Head of caudate nucleus (tissue), 42 donors: ENCODE data around the gene MRTFA.

ENCODE experiments used
- DNase-seq, 42 donors: peaks; one replicate each; pipeline versions ENCODE4 v3.0.0 to v3.0.0-alpha.2; 2020 to 2021; ENCODE audit warnings: mixed read lengths in 7 of 42
- intact Hi-C: fragments of 100-400 bp; cut with DNase I; formaldehyde crosslinking; loops from one replicate; pipeline ENCODE4 v1.15.0; 2022

The MRTFA gene

DNA sequence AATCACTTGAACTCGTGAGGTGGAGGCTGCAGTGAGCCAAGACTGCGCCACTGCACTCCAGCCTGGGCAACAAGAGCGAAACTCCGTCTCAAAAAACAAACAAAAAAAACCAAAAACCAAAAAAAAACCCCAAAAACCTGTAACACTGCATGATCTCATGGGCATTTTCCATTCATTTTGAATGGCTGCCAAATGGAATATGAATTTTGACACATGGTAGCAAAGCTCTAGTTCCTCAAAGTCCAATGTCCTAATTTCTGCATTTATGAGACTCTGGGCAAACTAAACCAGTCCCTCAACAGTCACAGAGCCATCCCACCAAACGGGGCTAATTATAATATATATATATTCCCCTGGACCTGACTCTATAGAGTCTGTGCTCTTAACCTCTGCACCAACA is 204.4 kb downstream of the MRTFA start:
- peak in 1 of 42 donors; percentile 21 for DNase-seq
- intact Hi-C loops: loop anchor here (10.0 kb wide), 1 partner anchor 53 kb away; no protein-coding TSS in a partner anchor

DNA sequence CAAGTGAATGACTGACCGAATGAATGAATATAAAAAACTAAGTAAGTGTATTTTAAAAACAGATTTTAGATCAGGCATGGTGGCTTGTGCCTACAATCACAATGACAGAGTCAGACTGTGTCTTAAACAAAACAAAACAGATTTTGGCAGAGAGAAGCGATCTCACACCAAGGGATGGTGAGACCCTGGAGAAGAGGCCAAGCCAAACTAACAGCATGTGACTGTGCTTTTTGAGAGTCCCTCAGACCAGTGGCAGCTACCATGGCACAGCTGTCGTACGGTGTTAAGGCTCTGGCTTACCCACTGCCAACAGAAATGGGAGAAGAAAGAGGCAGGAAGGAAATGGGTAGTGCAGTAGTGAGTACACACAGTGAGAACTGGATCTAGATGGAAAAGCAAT is 205.5 kb downstream of the MRTFA start:
- intact Hi-C loops: loop anchor here (10.0 kb wide), 1 partner anchor 54 kb away; no protein-coding TSS in a partner anchor
- DNase-seq: peak in 1 of 42 donors; percentile 2

DNA sequence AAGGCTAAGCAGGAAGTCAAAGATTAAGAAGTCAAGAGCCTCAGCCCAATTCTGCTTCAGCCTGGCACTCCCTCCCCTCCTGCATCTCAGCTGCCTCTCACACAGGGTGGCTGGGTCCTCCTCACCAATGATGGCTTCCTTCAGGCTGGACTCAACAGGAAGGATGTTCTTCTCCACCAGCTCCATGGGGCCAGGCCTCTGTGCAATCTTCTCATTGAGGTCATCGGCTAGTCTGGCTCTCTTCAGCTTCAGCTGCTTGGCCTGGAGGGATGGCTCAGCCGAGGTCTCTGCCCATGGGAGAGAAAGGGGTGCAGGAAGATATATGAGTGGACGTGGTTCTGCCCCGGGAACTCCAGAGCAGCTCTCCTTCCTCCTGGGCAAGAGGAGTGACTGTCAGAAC is 207.0 kb downstream of the MRTFA start:
- intact Hi-C loops: no loop called here
- peak in 2 of 42 donors; percentile 2 to 21 for DNase-seq

DNA sequence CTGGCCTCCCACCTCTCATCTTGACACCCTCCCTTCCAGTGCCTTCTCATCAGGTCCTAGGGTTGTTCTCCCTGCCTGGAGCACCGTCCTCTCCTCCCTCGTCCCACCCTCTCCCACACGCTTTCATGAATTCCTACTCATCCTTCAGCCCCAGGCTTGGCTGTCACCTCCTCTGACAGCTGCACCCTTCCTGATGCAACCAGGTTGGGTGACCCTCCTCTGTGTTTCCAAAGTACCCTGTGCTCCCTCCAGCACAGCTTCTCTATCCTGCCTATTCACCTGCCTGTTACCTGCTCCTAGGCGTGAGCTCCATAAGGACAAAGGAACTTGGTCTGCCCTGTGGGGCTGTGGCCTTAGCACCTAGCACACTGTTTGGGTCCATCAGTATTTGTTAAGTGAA is 207.7 kb downstream of the MRTFA start:
- DNase-seq: peak in 3 of 42 donors; percentile 3 to 15 (median 3)
- intact Hi-C loops: no loop called here

DNA sequence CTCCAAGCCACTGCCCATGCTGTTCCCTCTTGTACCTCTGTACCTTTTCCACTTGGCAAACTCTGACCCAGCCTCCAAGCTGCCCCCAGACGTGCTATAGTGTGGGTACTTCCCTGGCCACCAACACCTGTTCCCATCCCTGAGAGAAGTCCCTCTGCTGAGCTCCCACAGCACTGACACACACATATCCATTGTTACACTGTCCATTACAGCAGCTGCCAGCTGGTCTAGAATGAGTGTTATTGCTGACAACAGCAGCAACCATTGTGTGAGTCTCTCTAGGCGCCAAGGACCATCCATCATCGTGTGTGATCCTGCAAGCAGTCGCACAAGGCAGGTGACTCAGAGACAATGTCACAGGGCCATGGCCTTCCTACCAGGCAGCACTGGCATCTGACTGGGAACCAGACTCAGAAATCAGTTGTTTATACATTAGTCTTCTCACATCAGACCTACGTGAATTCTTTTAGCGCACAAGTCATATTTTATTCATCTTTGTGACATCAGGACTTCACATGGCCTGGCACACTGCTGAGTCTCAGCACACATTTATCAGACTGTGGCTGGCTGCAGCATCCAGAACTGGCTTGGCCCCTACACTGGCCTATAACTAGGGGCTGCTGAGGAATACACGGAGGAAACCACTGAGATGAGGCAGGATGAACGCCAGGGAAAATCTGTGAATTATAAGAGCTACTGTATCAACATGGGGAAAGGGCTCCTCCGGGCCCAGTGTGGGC is 209.8 kb downstream of the MRTFA start:
- intact Hi-C loops: no loop called here
- peak in 41 of 42 donors; percentile 39 to 91 (median 77) for DNase-seq

DNA sequence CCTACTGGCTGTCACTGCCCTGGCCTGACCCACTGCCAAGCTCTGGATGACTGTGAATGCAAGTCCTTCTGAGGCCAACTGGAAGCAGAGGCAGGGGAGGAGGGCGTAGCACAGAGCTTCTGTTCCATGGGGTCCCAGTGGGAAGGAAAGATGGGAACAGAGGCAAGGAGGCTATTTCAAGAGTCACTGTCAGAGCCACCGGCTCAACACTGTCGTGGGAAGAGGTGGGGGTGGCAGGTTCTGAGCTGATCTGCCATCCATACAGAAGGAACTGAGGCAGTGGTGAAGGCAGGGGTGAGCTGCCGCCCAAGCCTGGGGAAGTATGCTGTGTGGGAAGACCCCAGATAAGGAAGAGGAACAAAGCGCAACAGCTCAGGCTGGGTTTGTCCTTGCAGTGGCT is 211.4 kb downstream of the MRTFA start:
- peak in 3 of 42 donors; percentile 12 to 31 (median 16) for DNase-seq
- intact Hi-C loops: no loop called here

DNA sequence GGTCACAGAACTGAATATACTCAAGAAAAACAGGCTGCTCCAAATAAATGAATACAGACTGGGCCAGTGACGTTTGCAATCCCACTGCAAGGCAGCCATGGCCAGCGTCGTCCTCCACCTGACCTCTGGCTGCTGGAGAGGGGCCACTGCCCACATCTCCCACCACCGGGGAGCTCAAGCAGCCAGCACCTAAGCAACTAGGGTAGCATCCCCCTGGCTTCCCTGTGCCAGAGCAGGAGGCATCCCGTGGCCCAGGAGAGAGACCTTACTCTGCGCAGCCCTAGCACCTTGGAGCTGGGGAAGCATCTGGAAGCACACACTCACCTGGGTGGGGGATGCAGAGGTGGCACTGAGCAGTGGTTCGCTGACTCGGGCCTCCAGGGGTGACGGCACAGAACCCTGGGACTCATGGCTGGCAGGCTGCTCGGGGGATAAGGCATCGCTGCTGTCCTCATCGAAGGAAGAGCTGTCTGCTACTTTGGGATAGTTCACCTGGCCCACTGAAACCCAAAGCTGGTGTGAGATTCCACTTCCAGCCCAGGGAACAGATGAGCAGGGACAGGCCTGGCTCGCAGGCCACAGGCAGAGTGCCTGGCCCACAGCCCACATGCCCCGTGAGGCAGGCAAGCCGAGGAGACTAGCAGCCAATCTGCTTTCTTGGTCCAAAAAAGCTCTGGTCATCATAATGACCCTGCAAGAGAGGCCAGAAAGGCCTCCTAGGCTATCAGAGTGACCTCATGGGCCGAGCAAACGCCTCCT is 212.5 kb downstream of the MRTFA start:
- peak in 2 of 42 donors; percentile 6 to 7 for DNase-seq
- intact Hi-C loops: no loop called here

DNA sequence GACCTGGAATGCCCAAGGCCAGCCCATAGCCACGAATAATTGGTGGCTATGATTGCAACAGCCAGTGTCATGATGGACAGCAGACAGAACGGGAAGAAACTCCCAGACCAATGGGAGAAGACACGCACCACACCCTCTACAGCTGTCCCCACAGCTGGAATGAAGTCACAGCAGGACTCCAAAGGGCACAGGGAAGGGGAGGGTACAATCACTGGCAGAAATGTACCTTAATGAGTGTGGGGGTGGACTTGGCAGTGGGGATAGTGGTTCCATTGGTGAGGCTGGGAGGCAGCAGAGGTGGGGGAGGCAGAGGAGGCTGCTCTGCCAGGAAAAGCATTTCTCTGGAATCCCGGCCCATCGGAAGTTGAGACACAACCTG is 213.2 kb downstream of the MRTFA start:
- peak in 2 of 42 donors; percentile 5 to 8 for DNase-seq
- intact Hi-C loops: no loop called here

DNA sequence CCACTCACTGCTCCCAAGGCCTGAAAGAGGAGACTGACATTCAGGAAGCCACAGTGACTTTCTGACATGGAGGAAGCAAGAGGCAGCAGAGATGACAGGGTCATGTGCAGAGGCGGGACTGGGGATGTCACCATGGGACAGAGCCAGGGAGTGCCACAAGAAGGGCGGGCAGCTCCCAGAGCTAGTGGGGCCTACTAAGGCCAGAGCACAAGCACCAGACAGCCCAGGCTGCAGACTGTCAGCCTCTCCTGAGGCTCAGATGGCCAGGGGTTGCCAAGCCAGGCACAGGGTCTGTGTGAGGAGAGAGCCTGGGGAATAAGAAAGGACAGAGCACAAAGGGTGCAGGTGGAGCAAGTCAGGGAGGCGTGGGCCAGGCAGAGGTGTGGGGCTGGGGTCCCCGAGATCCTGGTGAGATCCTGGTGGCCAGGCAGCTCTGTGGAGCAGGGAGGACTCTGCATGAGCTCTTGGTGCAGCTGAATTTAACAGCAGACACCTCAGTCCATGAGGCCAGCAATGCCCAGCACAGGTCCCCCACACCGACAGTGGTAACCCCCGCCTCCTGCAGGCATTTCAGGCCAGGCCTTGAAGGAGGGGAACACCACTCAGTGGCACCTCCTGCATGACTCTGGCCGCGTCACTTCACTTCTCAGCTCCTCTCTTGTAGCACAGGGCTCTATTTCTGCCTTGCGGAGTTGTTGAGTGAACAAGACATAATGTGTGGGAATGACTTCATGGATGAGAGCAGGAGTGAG is 213.8 kb downstream of the MRTFA start:
- peak in 16 of 42 donors; percentile 12 to 72 (median 50) for DNase-seq

DNA sequence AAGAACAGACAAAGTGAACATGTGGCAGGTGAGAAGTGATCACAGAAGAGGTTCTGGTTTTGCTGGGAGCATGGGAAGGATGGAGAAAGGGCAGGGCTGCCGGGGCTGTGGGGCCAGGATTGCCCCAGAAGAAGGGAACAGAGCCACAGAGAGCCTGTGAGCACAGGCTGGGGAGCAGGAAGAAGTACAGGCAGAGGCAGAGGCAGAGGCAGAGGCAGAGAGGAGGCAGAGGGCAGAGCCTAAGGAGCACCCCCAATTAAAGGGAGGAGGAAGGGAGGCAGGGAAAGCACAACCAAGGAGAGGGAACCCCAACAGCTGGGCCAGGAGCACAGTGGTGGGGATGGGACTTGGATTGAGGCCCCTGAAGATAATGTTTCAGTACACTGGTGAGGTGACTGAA is 214.6 kb downstream of the MRTFA start:
- intact Hi-C loops: no loop called here
- no peak for DNase-seq

More for the DNA sequence above, 213.8 kb downstream of the MRTFA start:
- intact Hi-C loops: no loop called here

DNA sequence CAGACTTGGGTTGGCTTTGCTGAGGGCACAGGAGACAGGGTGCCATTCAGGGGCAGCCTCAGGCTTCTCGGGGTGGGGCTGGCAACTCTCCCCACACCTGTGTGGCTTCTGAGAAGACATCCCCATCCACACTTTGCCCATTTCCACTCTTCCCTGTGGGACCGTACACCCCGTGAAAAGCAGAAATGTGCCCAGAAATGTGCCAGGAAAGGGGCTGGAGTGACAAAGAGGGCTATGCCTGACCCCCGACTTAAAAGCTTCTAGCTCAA is 215.5 kb downstream of the MRTFA start:
- DNase-seq: no peak
- intact Hi-C loops: no loop called here

DNA sequence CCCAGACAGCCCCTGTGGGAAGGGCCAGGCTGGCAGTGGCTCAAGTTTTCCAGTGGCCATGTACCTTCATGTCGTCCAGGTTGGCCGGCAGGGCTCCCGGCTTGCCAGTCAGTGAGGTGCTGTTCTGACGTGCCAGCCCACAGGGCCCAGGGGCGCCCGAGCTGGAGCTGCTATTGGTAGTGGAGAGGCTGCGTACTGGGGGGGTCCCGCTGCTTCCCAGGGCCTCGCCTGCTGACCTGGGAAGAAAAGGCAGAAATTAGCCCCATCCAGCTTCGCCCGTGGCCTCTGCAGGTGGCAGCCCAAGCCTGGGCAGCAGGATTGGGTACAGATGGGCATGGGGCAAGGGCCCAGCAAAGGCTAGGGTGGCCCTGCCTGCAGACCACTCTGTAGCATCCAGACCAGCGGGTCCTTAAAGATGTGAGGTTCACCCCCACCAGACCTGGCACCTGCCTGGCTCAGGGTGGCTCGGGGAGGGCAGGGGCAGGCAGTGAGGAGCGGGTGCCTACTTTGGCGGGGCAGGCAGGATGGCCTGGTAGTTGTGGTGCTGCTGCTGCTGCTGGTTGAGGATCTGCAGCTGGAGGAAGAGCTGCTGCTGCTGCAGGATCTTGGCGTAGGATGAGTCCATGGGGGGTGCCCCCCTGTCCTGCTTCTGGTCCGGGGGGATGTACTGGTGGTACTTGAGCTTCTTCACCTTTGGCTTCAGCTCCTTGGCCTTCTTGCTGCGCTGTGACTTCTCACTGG is 216.0 kb downstream of the MRTFA start:
- DNase-seq: no peak
- intact Hi-C loops: no loop called here

DNA sequence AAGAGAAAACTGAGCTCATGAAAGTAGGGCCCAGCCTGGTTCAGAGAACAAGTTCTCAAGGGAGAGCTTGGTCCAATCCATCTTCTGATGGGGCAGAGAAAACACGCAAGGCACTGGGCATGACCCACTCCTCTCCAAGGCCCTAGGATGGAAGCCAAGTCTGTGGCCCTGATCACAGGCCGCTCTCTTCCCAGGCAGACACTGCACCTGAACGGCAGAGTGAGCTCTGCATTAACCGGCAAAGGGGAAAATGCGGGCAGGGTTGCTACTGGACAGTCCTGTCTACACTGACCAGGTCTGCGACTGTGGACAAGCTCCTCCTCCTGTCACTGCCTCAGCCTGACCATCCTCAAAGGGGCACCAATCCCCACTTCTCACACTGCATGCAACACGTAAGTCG is 216.8 kb downstream of the MRTFA start:
- DNase-seq: no peak
- intact Hi-C loops: no loop called here

DNA sequence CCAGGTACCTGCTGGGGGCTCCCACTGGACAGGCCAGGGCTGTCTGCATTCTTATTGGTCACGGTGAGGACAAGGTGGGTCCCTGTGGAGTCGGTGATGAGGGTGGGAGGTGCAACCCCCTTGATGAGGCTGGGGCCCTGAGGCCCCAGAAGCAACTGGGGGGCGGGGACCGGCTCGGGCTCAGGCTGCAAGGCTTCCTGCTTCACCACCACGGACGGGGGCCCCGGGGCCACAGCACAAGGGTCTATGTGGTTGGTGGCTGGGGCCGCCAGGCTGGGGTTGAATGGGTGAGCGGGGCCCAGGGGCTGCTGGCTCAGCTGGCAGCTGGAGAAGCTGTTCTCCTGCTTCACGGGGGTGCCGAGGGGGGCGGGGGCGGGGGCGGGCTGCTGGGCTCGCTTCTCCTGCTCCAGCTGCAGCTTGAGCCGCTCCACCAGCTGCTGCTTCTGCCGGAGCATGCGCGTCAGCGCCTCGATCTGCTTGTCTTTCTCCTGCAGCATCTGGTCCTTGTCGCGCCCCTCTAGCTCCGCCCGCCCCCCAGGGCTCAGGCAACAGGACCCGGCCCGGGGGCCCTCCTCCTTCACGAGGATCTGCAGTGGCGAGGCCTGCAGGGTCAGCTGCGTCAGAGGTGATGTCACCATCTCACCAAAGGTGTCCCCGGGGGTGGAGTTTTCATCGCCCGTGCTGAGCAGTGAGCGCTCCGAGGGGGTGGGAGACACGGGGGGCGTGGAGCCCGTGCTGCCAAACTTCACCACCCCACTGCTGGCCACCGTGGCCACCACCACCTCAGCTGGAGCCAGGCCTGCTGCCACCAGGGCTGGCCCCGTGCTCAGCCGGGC is 217.9 kb downstream of the MRTFA start:
- DNase-seq: peak in 41 of 42 donors; percentile 32 to 88 (median 66)
- intact Hi-C loops: no loop called here

DNA sequence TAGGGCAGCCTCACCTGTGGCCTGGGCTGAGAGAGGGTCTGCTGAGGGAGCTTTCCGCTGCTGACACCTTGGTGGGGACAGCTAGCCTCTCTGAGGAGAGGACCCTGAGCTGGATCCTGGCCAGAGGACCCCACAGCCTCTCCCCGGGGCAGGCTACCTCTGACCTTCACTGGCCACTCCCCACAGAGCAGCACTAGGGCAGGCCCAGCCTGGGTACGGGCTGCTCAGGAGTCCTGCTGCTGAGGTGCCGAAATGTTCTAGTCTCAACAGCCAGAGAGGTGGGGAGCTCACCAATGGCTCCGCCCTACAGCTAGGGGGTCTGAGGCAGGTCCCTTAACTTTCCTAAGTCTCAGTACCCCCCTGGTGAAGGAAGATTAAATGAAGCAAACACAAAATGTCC is 218.6 kb downstream of the MRTFA start:
- DNase-seq: no peak
- intact Hi-C loops: no loop called here

DNA sequence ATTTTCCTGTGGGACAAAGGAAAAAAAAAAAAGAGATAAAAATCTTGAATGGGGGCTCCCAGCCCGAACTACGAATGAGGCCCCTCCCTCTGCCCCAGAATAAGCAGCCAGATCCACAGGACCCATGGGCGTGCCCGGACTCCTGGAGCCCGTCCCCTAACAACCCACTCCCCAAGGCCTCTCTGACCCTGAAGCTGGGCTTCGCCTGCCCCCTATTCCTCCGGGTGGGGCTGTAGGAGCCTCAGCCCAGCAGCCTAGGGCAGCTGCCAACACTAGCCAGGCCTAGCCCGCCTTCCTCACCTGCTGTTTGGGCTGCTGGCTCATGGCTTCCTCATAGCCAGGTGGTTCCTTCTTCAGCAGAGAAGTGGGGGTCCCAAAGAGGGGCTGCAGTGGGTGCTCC is 219.5 kb downstream of the MRTFA start:
- intact Hi-C loops: no loop called here
- DNase-seq: no peak

DNA sequence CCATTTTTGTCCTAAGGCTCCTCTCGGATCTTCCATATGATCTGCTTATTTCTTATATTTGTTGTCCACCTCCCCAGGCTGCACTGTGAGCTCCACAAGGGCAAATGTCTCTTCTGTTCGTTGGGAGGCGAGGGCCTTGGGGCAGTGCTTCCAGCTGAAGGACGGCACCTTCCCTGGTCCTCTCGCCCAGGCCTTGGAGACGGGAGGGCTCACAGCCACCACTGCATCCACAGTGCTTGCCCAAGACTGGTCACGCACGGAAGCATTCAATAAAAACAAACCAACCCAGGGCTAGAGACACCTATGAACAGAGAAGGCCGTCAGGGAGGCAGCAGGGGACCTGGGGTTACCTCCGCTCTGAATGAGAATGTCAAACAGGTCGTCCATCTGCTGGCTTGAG is 219.9 kb downstream of the MRTFA start:
- no peak for DNase-seq
- intact Hi-C loops: no loop called here

DNA sequence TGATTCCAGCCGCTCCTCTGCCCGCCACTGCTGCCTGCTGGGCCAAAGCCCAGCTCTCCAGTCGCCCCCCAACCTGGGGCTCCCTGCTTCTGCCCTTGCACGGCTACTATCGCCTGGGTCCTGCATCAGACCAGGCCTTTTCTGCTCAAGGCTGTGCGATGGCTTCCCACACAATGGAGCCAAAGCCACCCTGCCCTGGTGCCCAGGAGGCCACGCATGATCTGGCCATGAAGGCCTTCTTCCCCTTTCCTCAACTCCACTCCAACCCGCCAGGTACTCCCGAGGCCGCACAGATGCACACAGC is 220.3 kb downstream of the MRTFA start:
- intact Hi-C loops: no loop called here

More for the DNA sequence above, 220.3 kb downstream of the MRTFA start:
- DNase-seq: no peak
